Hematopoietic multipotent progenitor cell treated with erythropoietin and hydrocortisone succinate and interleukin-3 and kit ligand, for 6 days (in vitro differentiated cells): ENCODE data around the gene CCN2.
"Not testable (repeated sequence)": the region's sequence is repeated elsewhere in the genome, so short reads cannot be mapped to it uniquely, and the experiment has no call there.

Experiments used
- DNase-seq: peaks from one replicate; pipeline ENCODE4 v3.0.0-alpha.2; 2015

CCN2 gene

GRCh38 chr6:131937703-131938631 is 13.2 kb downstream of the CCN2 start:
- no peak for DNase-seq

GRCh38 chr6:131937226-131937625 is 13.9 kb downstream of the CCN2 start:
- no peak for DNase-seq

GRCh38 chr6:131936156-131936555 is 15.0 kb downstream of the CCN2 start:
- DNase-seq: no peak

GRCh38 chr6:131931063-131931750 is 20.0 kb downstream of the CCN2 start:
- no peak for DNase-seq

GRCh38 chr6:131929976-131930375 is 21.2 kb downstream of the CCN2 start:
- DNase-seq: no peak

- DNase-seq: no peak
Measured at GRCh38 chr6:131929264-131929663, 21.9 kb downstream of the CCN2 start.

GRCh38 chr6:131924881-131925474 is 26.2 kb downstream of the CCN2 start:
- DNase-seq: peak; percentile 38

- DNase-seq: peak; percentile 81
Measured at GRCh38 chr6:131923356-131923755, 27.8 kb downstream of the CCN2 start.

GRCh38 chr6:131920656-131921055 is 30.5 kb downstream of the CCN2 start:
- no peak for DNase-seq

GRCh38 chr6:131918650-131919355 is 32.4 kb downstream of the CCN2 start:
- DNase-seq: no peak

- no peak for DNase-seq
Measured at GRCh38 chr6:131917763-131918649, 33.2 kb downstream of the CCN2 start.

- peak; percentile 74 for DNase-seq
Measured at GRCh38 chr6:131917318-131917717, 33.9 kb downstream of the CCN2 start.

GRCh38 chr6:131916847-131917246 is 34.3 kb downstream of the CCN2 start:
- no peak for DNase-seq

- not testable (repeated sequence) for DNase-seq
Measured at GRCh38 chr6:131916091-131916796, 34.9 kb downstream of the CCN2 start.

GRCh38 chr6:131914967-131915751 is 36.0 kb downstream of the CCN2 start:
- peak; percentile 85 for DNase-seq

- DNase-seq: no peak
Measured at GRCh38 chr6:131914234-131914633, 36.9 kb downstream of the CCN2 start.

- DNase-seq: no peak
Measured at GRCh38 chr6:131911951-131912350, 39.2 kb downstream of the CCN2 start.

GRCh38 chr6:131910956-131911355 is 40.2 kb downstream of the CCN2 start:
- DNase-seq: no peak

- DNase-seq: no peak
Measured at GRCh38 chr6:131910219-131910589, 41.0 kb downstream of the CCN2 start.

- DNase-seq: peak; percentile 88
Measured at GRCh38 chr6:131909408-131910218, 41.6 kb downstream of the CCN2 start.
